HepG2 (cell line): ENCODE results near the gene CCNA2. TPM values are rescaled to one million over a fixed set of nuclear protein-coding genes. Genes with fewer than 3 reads are reported as not detected.

ENCODE experiments used
- FOXA1 ChIP-seq, 2 experiments: fragments of 450-650 bp in 1 of 2; sonication (generic) in 1 of 2; formaldehyde crosslinking in 1 of 2; IDR thresholded peaks; 2 replicates each; pipeline versions ENCODE4 v1.4.0 to v1.6.1; 2016 to 2020; ENCODE audit warnings: missing genetic modification reagents in 1 of 2
- FOXP1 ChIP-seq, 2 experiments: fragments of 450-650 bp in 1 of 2; IDR thresholded peaks; 2 replicates each; pipeline ENCODE4 v1.6.1; 2017 to 2018; ENCODE audit warnings: antibody characterized with exemption in 1 of 2
- GTF2F1 ChIP-seq: fragments of 150-350 bp; IDR thresholded peaks from 2 replicates; pipeline ENCODE4 v1.6.1; 2014; ENCODE audit warnings: low read length
- HOXA3 ChIP-seq: sonication (generic); formaldehyde crosslinking; IDR thresholded peaks from 2 replicates; pipeline ENCODE4 v1.5.0; 2020; ENCODE audit warnings: missing genetic modification reagents
- KAT8 ChIP-seq: IDR thresholded peaks from 2 replicates; pipeline ENCODE4 v1.6.1; 2016; ENCODE audit warnings: missing genetic modification reagents, missing compliant biosample characterization
- KDM4B ChIP-seq: sonication (generic); formaldehyde crosslinking; IDR thresholded peaks from 2 replicates; pipeline ENCODE4 v1.4.0; 2020; ENCODE audit warnings: missing genetic modification reagents
- YEATS2 ChIP-seq: sonication (generic); formaldehyde crosslinking; IDR thresholded peaks from 2 replicates; pipeline ENCODE4 v1.4.0; 2020; ENCODE audit warnings: missing genetic modification reagents, borderline replicate concordance
- ZFY ChIP-seq: sonication (generic); formaldehyde crosslinking; IDR thresholded peaks from 2 replicates; pipeline ENCODE4 v1.4.0; 2020; ENCODE audit warnings: missing genetic modification reagents
- ZNF333 ChIP-seq: sonication (generic); formaldehyde crosslinking; IDR thresholded peaks from 2 replicates; pipeline ENCODE4 v1.4.0; 2020; ENCODE audit warnings: mild to moderate bottlenecking, missing genetic modification reagents, borderline replicate concordance
- ZNF383 ChIP-seq: sonication (generic); formaldehyde crosslinking; IDR thresholded peaks from 2 replicates; pipeline ENCODE4 v1.4.0; 2020; ENCODE audit warnings: missing genetic modification reagents, mild to moderate bottlenecking, borderline replicate concordance
- polyA plus RNA-seq, 8 experiments: library from polyadenylated mRNA; depleted of rRNA in 3 of 8; stranded (reverse) in 7 of 8; unstranded in 1 of 8; fragments of >200 nt; fragmentation: Illumina TruSeq in 4 of 8; extraction: Trizol in 4 of 8; gene quantifications; 2 replicates each; pipeline versions ENCODE4 v1.2.1 to v1.2.3, GENCODE V29; 2011 to 2016; ENCODE audit warnings: low read depth in 4 of 8, missing spikeins in 1 of 8, mixed read lengths in 1 of 8; ENCODE audit not compliant: insufficient read depth in 1 of 8
- total RNA-seq, 5 experiments: library from RNA; depleted of rRNA; stranded (reverse); fragments of >200 nt; fragmentation: Illumina TruSeq; extraction: Trizol; gene quantifications; 2 replicates each; pipeline ENCODE4 v1.2.3, GENCODE V29; 2016; ENCODE audit warnings: low read depth in 1 of 5
- TF ChIP-seq, protein P1 (sequence below): IDR thresholded peaks from 2 replicates; pipeline ENCODE4 v1.6.1; 2016; ENCODE audit warnings: low read depth, missing genetic modification reagents, missing compliant biosample characterization
- TF ChIP-seq, protein P2 (sequence below): sonication (generic); formaldehyde crosslinking; IDR thresholded peaks from 2 replicates; pipeline ENCODE4 v1.4.0; 2020; ENCODE audit warnings: mild to moderate bottlenecking, missing genetic modification reagents, borderline replicate concordance
- TF ChIP-seq, protein P3 (sequence below): IDR thresholded peaks from 2 replicates; pipeline ENCODE4 v1.4.0; 2020; ENCODE audit warnings: mild to moderate bottlenecking, missing genetic modification reagents
- TF ChIP-seq, protein P4 (sequence below): sonication (generic); formaldehyde crosslinking; conservative IDR thresholded peaks from 2 replicates; pipeline ENCODE4 v1.4.0; 2020; ENCODE audit warnings: mild to moderate bottlenecking, missing genetic modification reagents, moderate library complexity

The CCNA2 gene
- total and polyA plus RNA-seq, 2 of the 13 experiments (the other 11 are each of a cell fraction or from before 2014, with no cell fraction given), result 31.3 to 105 TPM

DNA sequence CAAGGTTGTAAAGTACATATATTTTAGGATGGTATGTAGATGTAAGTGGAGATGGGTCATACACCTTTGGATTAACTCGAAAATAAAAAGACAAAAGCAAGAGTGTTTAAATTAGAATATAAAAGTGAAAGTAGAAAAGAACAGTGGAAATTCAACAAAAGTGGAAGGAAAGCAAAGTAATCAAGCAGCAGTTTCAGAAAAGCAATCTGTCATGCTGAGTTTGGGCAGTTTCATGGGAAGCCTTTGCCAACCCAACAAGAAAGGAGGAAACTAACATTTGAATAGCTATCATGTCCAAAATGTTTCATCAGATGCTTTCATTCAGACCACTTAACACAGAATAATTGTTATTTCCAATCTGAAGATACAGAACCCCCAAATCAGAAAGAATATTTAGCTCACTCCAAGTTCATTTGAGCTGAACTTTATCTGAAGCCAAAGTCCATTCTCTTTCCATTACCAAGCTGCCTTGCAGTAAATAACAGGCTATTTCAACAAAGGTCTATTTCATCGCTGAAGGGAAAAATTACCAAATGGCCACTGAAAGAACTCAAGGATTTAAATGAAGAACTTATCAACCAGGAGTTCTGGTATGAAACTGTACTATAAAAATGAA, 24.4 kb downstream of the CCNA2 start (continued):
- TF ChIP-seq, protein P1, sequence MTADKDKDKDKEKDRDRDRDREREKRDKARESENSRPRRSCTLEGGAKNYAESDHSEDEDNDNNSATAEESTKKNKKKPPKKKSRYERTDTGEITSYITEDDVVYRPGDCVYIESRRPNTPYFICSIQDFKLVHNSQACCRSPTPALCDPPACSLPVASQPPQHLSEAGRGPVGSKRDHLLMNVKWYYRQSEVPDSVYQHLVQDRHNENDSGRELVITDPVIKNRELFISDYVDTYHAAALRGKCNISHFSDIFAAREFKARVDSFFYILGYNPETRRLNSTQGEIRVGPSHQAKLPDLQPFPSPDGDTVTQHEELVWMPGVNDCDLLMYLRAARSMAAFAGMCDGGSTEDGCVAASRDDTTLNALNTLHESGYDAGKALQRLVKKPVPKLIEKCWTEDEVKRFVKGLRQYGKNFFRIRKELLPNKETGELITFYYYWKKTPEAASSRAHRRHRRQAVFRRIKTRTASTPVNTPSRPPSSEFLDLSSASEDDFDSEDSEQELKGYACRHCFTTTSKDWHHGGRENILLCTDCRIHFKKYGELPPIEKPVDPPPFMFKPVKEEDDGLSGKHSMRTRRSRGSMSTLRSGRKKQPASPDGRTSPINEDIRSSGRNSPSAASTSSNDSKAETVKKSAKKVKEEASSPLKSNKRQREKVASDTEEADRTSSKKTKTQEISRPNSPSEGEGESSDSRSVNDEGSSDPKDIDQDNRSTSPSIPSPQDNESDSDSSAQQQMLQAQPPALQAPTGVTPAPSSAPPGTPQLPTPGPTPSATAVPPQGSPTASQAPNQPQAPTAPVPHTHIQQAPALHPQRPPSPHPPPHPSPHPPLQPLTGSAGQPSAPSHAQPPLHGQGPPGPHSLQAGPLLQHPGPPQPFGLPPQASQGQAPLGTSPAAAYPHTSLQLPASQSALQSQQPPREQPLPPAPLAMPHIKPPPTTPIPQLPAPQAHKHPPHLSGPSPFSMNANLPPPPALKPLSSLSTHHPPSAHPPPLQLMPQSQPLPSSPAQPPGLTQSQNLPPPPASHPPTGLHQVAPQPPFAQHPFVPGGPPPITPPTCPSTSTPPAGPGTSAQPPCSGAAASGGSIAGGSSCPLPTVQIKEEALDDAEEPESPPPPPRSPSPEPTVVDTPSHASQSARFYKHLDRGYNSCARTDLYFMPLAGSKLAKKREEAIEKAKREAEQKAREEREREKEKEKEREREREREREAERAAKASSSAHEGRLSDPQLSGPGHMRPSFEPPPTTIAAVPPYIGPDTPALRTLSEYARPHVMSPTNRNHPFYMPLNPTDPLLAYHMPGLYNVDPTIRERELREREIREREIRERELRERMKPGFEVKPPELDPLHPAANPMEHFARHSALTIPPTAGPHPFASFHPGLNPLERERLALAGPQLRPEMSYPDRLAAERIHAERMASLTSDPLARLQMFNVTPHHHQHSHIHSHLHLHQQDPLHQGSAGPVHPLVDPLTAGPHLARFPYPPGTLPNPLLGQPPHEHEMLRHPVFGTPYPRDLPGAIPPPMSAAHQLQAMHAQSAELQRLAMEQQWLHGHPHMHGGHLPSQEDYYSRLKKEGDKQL (CRISPR knock-in tag), result no peak
- TF ChIP-seq ZFY (no peak), ZNF333 (CRISPR knock-in tag) (no peak), ZNF383 (CRISPR knock-in tag) (no peak), FOXP1 (IDR thresholded peaks at IDR 0.05) (no peak), FOXP1 (CRISPR knock-in tag; IDR thresholded peaks at IDR 0.05) (peak; percentile 26; the same call in 1 of the 2 replicates), KAT8 (peak; percentile 30; the same call in 1 of the 2 replicates), GTF2F1 (no peak), HOXA3 (no peak), KDM4B (CRISPR knock-in tag) (no peak), FOXA1 (IDR thresholded peaks at IDR 0.05) (no peak), FOXA1 (CRISPR knock-in tag; IDR thresholded peaks at IDR 0.05) (peak; percentile 58), YEATS2 (CRISPR knock-in tag) (no peak)
- TF ChIP-seq, protein P2, sequence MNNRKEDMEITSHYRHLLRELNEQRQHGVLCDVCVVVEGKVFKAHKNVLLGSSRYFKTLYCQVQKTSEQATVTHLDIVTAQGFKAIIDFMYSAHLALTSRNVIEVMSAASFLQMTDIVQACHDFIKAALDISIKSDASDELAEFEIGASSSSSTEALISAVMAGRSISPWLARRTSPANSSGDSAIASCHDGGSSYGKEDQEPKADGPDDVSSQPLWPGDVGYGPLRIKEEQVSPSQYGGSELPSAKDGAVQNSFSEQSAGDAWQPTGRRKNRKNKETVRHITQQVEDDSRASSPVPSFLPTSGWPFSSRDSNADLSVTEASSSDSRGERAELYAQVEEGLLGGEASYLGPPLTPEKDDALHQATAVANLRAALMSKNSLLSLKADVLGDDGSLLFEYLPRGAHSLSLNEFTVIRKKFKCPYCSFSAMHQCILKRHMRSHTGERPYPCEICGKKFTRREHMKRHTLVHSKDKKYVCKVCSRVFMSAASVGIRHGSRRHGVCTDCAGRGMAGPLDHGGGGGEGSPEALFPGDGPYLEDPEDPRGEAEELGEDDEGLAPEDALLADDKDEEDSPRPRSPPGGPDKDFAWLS (CRISPR knock-in tag), result no peak
- TF ChIP-seq, protein P3, sequence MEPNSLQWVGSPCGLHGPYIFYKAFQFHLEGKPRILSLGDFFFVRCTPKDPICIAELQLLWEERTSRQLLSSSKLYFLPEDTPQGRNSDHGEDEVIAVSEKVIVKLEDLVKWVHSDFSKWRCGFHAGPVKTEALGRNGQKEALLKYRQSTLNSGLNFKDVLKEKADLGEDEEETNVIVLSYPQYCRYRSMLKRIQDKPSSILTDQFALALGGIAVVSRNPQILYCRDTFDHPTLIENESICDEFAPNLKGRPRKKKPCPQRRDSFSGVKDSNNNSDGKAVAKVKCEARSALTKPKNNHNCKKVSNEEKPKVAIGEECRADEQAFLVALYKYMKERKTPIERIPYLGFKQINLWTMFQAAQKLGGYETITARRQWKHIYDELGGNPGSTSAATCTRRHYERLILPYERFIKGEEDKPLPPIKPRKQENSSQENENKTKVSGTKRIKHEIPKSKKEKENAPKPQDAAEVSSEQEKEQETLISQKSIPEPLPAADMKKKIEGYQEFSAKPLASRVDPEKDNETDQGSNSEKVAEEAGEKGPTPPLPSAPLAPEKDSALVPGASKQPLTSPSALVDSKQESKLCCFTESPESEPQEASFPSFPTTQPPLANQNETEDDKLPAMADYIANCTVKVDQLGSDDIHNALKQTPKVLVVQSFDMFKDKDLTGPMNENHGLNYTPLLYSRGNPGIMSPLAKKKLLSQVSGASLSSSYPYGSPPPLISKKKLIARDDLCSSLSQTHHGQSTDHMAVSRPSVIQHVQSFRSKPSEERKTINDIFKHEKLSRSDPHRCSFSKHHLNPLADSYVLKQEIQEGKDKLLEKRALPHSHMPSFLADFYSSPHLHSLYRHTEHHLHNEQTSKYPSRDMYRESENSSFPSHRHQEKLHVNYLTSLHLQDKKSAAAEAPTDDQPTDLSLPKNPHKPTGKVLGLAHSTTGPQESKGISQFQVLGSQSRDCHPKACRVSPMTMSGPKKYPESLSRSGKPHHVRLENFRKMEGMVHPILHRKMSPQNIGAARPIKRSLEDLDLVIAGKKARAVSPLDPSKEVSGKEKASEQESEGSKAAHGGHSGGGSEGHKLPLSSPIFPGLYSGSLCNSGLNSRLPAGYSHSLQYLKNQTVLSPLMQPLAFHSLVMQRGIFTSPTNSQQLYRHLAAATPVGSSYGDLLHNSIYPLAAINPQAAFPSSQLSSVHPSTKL (CRISPR knock-in tag), result peak; percentile 52; the same call in 1 of the 2 replicates
- TF ChIP-seq, protein P4, sequence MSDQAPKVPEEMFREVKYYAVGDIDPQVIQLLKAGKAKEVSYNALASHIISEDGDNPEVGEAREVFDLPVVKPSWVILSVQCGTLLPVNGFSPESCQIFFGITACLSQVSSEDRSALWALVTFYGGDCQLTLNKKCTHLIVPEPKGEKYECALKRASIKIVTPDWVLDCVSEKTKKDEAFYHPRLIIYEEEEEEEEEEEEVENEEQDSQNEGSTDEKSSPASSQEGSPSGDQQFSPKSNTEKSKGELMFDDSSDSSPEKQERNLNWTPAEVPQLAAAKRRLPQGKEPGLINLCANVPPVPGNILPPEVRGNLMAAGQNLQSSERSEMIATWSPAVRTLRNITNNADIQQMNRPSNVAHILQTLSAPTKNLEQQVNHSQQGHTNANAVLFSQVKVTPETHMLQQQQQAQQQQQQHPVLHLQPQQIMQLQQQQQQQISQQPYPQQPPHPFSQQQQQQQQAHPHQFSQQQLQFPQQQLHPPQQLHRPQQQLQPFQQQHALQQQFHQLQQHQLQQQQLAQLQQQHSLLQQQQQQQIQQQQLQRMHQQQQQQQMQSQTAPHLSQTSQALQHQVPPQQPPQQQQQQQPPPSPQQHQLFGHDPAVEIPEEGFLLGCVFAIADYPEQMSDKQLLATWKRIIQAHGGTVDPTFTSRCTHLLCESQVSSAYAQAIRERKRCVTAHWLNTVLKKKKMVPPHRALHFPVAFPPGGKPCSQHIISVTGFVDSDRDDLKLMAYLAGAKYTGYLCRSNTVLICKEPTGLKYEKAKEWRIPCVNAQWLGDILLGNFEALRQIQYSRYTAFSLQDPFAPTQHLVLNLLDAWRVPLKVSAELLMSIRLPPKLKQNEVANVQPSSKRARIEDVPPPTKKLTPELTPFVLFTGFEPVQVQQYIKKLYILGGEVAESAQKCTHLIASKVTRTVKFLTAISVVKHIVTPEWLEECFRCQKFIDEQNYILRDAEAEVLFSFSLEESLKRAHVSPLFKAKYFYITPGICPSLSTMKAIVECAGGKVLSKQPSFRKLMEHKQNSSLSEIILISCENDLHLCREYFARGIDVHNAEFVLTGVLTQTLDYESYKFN (CRISPR knock-in tag), result peak; percentile 77
